ENCODE data around the gene MYH3. TPM values are rescaled to one million over a fixed set of nuclear protein-coding genes. Genes with fewer than 3 reads are reported as not detected.

Gene MYH3
- total and polyA plus RNA-seq, 8 donors = 0.45 to 8.3 (median 3.2) TPM

DNA sequence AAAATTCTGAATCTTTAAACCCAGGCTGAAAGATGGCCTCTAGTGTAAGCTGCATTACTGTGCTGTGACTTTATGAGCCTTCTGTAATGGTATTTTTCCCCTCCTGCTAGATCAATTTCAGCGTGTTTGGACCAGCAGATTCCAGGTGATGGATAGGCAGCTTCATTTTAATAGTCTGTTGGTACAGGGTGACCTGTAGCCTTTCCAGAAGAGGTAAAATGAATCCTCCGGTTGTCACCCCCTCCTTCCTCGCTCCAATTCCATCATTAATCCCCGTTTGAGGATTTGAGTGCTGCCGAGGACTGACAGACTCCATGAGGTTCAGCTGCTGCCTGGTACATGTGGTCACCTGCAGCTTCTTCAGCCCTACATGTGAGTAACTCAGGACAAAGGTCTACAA is 48.9 kb downstream of the MYH3 start:
- WGBS, 5 donors = 48 to 59% (median 54%) methylated on average over 5 of the region's 5 CpGs
- no peak for TF ChIP-seq POLR2AphosphoS5 (IDR thresholded peaks at IDR 0.05)
- TF ChIP-seq POLR2A (IDR thresholded peaks at IDR 0.05) = no peak
- no peak for TF ChIP-seq CTCF (IDR thresholded peaks at IDR 0.05)
- TF ChIP-seq EP300 (IDR thresholded peaks at IDR 0.05) = no peak
- Histone ChIP-seq H3K9me3 (no peaks in the 10 kb centered on the region), H3K4me1 (no peaks in the 10 kb centered on the region), H3K36me3 (no peaks in the 10 kb centered on the region), H3K27ac (no peak overlapping the region), H3K27me3 (peaks cover 0 to 5% (median 0%) of the 10 kb centered on the region in 3 donors), H3K4me3 (no peak overlapping the region)
- intact Hi-C loops (cut with DNase I; ENCODE audit: low total_unique reads) = no loop called here
- no peak for DNase-seq

DNA sequence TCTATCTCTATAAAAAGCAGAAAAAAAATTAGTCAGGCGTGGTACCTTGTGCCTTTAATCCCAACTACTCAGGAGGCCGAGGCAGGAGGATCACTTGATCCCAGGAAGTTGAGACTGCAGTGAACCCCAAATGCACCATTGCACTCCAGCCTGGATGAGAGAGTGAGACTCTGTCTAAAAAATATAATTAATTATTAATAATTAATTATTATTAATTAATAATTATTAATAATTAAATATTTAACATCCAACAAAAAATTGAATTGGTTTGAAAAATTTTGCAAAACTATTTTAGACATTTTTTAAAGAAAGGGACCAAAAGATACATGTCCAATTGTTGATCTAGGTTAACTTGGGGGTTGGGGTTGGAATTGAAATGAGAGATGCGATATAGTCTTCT is 51.0 kb downstream of the MYH3 start:
- Histone ChIP-seq H3K4me1 (no peaks in the 10 kb centered on the region), H3K4me3 (no peak overlapping the region), H3K9me3 (no peaks in the 10 kb centered on the region), H3K27me3 (peaks cover 0 to 10% (median 0%) of the 10 kb centered on the region in 3 donors), H3K27ac (no peak overlapping the region), H3K36me3 (no peaks in the 10 kb centered on the region)
- WGBS, 5 donors = 90 to 95% (median 93%) methylated on average over 3 of the region's 3 CpGs
- intact Hi-C loops (cut with DNase I; ENCODE audit: low total_unique reads) = no loop called here
- TF ChIP-seq EP300 (IDR thresholded peaks at IDR 0.05) (no peak), POLR2AphosphoS5 (IDR thresholded peaks at IDR 0.05) (no peak), CTCF (IDR thresholded peaks at IDR 0.05) (no peak), POLR2A (IDR thresholded peaks at IDR 0.05) (no peak)
- no peak for DNase-seq

GRCh38 chr17:10605221-10605783 is 51.8 kb downstream of the MYH3 start:
- Histone ChIP-seq H3K9me3 (no peaks in the 10 kb centered on the region), H3K27ac (no peak overlapping the region), H3K4me3 (no peak overlapping the region), H3K27me3 (peaks cover 0 to 10% (median 0%) of the 10 kb centered on the region in 3 donors), H3K36me3 (no peaks in the 10 kb centered on the region), H3K4me1 (no peaks in the 10 kb centered on the region)
- no peak for TF ChIP-seq POLR2A (IDR thresholded peaks at IDR 0.05)
- no peak for TF ChIP-seq EP300 (IDR thresholded peaks at IDR 0.05)
- no peak for TF ChIP-seq CTCF (IDR thresholded peaks at IDR 0.05)
- TF ChIP-seq POLR2AphosphoS5 (IDR thresholded peaks at IDR 0.05) = no peak
- no peak for DNase-seq
- 69 to 80% (median 70%) methylated on average over 5 of the region's 5 CpGs for WGBS, 5 donors
- intact Hi-C loops (cut with DNase I; ENCODE audit: low total_unique reads) = no loop called here

DNA sequence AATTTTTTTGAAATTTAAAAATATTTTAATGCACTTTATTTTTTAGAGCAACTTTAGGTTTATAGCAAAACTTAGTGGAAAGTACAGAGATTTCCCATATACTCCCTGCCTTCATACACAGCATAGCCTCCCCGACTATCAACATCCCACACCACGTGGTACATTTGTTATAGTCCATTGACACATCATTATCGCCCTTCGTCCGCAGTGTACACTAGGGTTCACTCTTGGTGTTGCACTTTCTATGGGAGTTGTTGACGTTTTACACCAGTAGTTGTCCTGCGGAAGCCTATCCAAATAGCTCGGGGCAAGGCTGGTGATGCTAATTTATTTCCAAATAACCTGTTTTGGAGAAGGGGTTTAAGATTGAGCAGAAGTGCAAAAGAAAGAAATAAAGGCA is 52.6 kb downstream of the MYH3 start:
- no peaks in the 10 kb centered on the region for H3K4me1 ChIP-seq
- intact Hi-C loops (cut with DNase I; ENCODE audit: low total_unique reads) = no loop called here
- H3K9me3 ChIP-seq = no peaks in the 10 kb centered on the region
- no peaks in the 10 kb centered on the region for H3K36me3 ChIP-seq
- peaks cover 0 to 11% (median 0%) of the 10 kb centered on the region in 3 donors for H3K27me3 ChIP-seq
- H3K4me3 ChIP-seq = no peak overlapping the region
- DNase-seq = no peak
- no peak overlapping the region for H3K27ac ChIP-seq
- WGBS, 5 donors = 75 to 89% (median 87%) methylated on average over 8 of the region's 8 CpGs
- no peak for TF ChIP-seq EP300 (IDR thresholded peaks at IDR 0.05)
- no peak for TF ChIP-seq POLR2A (IDR thresholded peaks at IDR 0.05)
- TF ChIP-seq POLR2AphosphoS5 (IDR thresholded peaks at IDR 0.05) = no peak
- TF ChIP-seq CTCF (IDR thresholded peaks at IDR 0.05) = no peak
